ENCODE results near the gene ATP2B2. TPM values are rescaled to one million over a fixed set of nuclear protein-coding genes. Genes with fewer than 3 reads are reported as not detected.
A peak's percentile ranks its signal among the peaks of the same experiment; 100 is the strongest.

Gene ATP2B2
- total and polyA plus RNA-seq, 9 of the 15 experiments (the other 6 are each of a cell fraction or from before 2014, with no cell fraction given), result 0.06 TPM; not detected in 8

DNA sequence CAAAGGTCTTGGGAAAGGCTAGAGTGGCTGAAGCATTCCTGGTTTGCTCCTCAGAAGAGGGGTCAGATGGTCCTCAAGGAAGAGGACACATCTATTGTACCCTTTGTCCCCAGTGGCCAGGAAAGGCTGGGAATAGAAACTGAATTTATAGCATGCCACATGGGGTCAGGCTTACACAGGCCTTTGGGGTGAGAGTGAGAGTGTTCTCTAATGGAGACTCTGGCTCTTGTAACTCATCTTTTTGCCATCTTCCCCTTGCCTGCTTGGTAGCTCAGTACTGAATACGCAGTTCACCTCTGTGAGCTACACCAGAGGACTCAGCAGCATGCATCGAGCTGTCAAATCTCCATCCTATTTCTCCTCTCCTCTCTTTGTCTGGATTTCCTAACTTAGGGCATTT is 87.5 kb downstream of the ATP2B2 start (continued):
- no peak for TF ChIP-seq ZNF778 (CRISPR knock-in tag; IDR thresholded peaks at IDR 0.05)
- TF ChIP-seq ZNF780A (CRISPR knock-in tag; IDR thresholded peaks at IDR 0.05), result no peak
- no peak for TF ChIP-seq FUS (optimal IDR thresholded peaks at IDR 0.05; ENCODE audit: low read depth, low read length)
- no peak for TF ChIP-seq ZNF408 (CRISPR knock-in tag; IDR thresholded peaks at IDR 0.05; ENCODE audit: low read depth)
- no peak for TF ChIP-seq THAP7 (CRISPR knock-in tag; IDR thresholded peaks at IDR 0.05)
- no peak for TF ChIP-seq SMAD1 (IDR thresholded peaks at IDR 0.05; ENCODE audit: low read depth, low read length, partially characterized antibody)
- no peak for TF ChIP-seq BMI1 (IDR thresholded peaks at IDR 0.05; ENCODE audit: low read length)
- no peak for TF ChIP-seq ZBTB7A (IDR thresholded peaks at IDR 0.05; ENCODE audit: borderline replicate concordance, control insufficient read depth, low read depth, low read length)
- no peak for TF ChIP-seq ZHX1 (conservative IDR thresholded peaks at IDR 0.05; ENCODE audit: low read length)
- no peak for TF ChIP-seq SAFB2 (IDR thresholded peaks at IDR 0.05; ENCODE audit: borderline replicate concordance, low read depth, low read length, severe bottlenecking)
- TF ChIP-seq ZFPM2 (CRISPR knock-in tag; IDR thresholded peaks at IDR 0.05), result no peak
- TF ChIP-seq ASH1L (IDR thresholded peaks at IDR 0.05; ENCODE audit: borderline replicate concordance, low read depth, partially characterized antibody), result no peak
- no peak for TF ChIP-seq TAF9B (IDR thresholded peaks at IDR 0.05; ENCODE audit: partially characterized antibody)
- TF ChIP-seq MTA1 (IDR thresholded peaks at IDR 0.05; ENCODE audit: borderline replicate concordance), result no peak
- TF ChIP-seq PBX2 (CRISPR knock-in tag; IDR thresholded peaks at IDR 0.05; ENCODE audit: low read depth), result no peak
- no peak for TF ChIP-seq PBX2 (tag; conservative IDR thresholded peaks at IDR 0.05; ENCODE audit: low read depth)
- TF ChIP-seq U2AF2 (optimal IDR thresholded peaks at IDR 0.05; ENCODE audit: low read depth, low read length), result no peak
- no peak for TF ChIP-seq ZNF57 (CRISPR knock-in tag; IDR thresholded peaks at IDR 0.05)
- no peak for TF ChIP-seq ZNF696 (CRISPR knock-in tag; conservative IDR thresholded peaks at IDR 0.05)
- peak; percentile 62 for TF ChIP-seq DEAF1 (CRISPR knock-in tag; IDR thresholded peaks at IDR 0.05)
- TF ChIP-seq EZH2 (IDR thresholded peaks at IDR 0.05; ENCODE audit: borderline replicate concordance, low read depth, low read length), result no peak
